ENCODE data around the gene KIR3DL3. TPM values are rescaled to one million over a fixed set of nuclear protein-coding genes. Genes with fewer than 3 reads are reported as not detected.
"Not testable (repeated sequence)": the region's sequence is repeated elsewhere in the genome, so short reads cannot be mapped to it uniquely, and the experiment has no call there.

Gene KIR3DL3
- total RNA-seq, 1 donor = not detected

DNA sequence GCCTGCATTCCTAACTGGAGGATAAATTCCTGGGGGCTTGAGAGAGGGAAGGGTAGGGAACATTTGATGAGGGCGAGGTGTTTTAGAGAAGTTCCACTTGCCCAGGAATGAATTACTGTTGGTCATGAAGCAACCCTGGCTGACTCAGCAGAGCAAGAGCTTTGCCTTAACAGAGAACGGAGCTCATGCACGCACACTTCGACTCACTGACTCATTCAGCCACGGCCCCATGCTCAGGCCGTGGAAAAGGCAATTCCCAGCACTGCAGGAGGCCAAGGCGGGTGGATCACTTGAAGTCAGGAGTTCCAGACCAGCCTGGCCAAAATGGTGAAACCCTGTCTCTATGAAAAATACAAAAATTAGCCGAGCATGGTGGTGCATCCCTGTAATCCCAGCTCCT is 40.0 kb downstream of the KIR3DL3 start:
- H4K20me1 ChIP-seq (ENCODE audit: insufficient read depth, low read length); DNase-seq (ENCODE audit: insufficient read length, low spot score, missing footprints); H3K9me3 ChIP-seq (ENCODE audit: low read depth, low read length); H3K4me3 ChIP-seq (ENCODE audit: insufficient read depth, low read length); H3K27ac ChIP-seq (ENCODE audit: low read depth, low read length); H3K79me2 ChIP-seq (ENCODE audit: insufficient read depth, low read length); H2AFZ ChIP-seq (ENCODE audit: low read length); H3K4me1 ChIP-seq (ENCODE audit: insufficient read depth, low read length); H3K4me2 ChIP-seq (ENCODE audit: insufficient read depth, low read length); H3K36me3 ChIP-seq (ENCODE audit: insufficient read depth, low read length); H3K27me3 ChIP-seq (ENCODE audit: insufficient read depth, low read length): not testable (repeated sequence)

DNA sequence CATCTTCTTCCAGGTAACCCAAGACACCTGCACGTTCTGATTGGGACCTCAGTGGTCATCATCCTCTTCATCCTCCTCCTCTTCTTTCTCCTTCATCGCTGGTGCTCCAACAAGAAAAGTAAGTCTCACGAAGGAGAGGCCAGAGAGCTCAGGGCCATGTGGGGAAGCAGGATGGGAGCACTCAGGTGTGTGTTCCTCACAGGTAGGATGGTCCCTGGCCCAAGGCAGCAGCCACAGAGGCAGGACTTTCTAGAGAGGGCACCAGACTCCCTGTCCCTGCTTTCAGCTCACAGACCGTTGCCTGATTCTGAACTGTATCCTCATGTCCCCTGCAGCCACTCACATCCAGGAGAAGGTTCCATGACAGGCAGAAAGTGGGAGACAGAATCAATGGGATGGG is 42.2 kb downstream of the KIR3DL3 start:
- not testable (repeated sequence) for DNase-seq (ENCODE audit: insufficient read length, low spot score, missing footprints); H3K4me1 ChIP-seq (ENCODE audit: insufficient read depth, low read length); H2AFZ ChIP-seq (ENCODE audit: low read length); H3K4me3 ChIP-seq (ENCODE audit: insufficient read depth, low read length); H3K27ac ChIP-seq (ENCODE audit: low read depth, low read length); H3K36me3 ChIP-seq (ENCODE audit: insufficient read depth, low read length); H3K27me3 ChIP-seq (ENCODE audit: insufficient read depth, low read length); H3K79me2 ChIP-seq (ENCODE audit: insufficient read depth, low read length); H4K20me1 ChIP-seq (ENCODE audit: insufficient read depth, low read length); H3K4me2 ChIP-seq (ENCODE audit: insufficient read depth, low read length); H3K9me3 ChIP-seq (ENCODE audit: low read depth, low read length)

DNA sequence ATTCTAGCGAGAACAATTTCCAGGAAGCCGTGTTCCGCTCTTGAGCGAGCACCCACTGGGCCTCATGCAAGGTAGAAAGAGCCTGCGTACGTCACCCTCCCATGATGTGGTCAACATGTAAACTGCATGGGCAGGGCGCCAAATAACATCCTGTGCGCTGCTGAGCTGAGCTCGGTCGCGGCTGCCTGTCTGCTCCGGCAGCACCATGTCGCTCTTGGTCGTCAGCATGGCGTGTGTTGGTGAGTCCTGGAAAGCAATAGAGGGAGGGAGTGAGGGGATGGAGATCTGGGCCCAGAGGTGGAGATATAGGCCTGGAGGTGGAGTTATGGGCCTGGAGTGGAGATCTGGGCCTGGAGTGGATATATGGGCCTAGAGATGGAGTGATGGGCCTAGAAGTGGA is 45.4 kb downstream of the KIR3DL3 start, which contains the start of gene KIR2DL1:
TSS of gene KIR2DL1 (plus strand) at position 148 of the 400 bp plus-strand sequence. CDS start at position 206, 58 bp downstream.
- not testable (repeated sequence) for H3K9me3 ChIP-seq (ENCODE audit: low read depth, low read length); DNase-seq (ENCODE audit: insufficient read length, low spot score, missing footprints); H3K27me3 ChIP-seq (ENCODE audit: insufficient read depth, low read length); H3K4me3 ChIP-seq (ENCODE audit: insufficient read depth, low read length); H3K4me2 ChIP-seq (ENCODE audit: insufficient read depth, low read length); H3K36me3 ChIP-seq (ENCODE audit: insufficient read depth, low read length); H3K79me2 ChIP-seq (ENCODE audit: insufficient read depth, low read length); H3K4me1 ChIP-seq (ENCODE audit: insufficient read depth, low read length); H4K20me1 ChIP-seq (ENCODE audit: insufficient read depth, low read length); H2AFZ ChIP-seq (ENCODE audit: low read length); H3K27ac ChIP-seq (ENCODE audit: low read depth, low read length)

DNA sequence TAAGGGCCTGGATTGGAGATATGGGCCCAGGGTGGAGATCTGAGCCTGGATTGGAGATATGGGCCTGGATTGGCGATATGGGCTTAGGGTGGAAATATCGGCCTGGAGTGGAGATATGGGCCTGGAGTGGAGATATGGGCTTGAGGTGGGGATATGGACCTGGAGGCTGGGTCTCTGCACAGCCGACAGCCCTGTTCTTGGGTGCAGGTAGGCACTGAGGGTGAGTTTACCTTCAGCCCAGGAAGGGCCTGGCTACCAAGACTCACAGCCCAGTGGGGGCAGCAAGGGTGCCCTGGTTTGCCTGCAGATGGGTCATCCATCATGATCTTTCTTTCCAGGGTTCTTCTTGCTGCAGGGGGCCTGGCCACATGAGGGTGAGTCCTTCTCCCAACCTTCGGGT is 46.3 kb downstream of the KIR3DL3 start:
- H4K20me1 ChIP-seq (ENCODE audit: insufficient read depth, low read length); DNase-seq (ENCODE audit: insufficient read length, low spot score, missing footprints); H3K4me2 ChIP-seq (ENCODE audit: insufficient read depth, low read length); H3K79me2 ChIP-seq (ENCODE audit: insufficient read depth, low read length); H3K36me3 ChIP-seq (ENCODE audit: insufficient read depth, low read length); H3K9me3 ChIP-seq (ENCODE audit: low read depth, low read length); H3K27me3 ChIP-seq (ENCODE audit: insufficient read depth, low read length); H3K4me1 ChIP-seq (ENCODE audit: insufficient read depth, low read length); H2AFZ ChIP-seq (ENCODE audit: low read length); H3K27ac ChIP-seq (ENCODE audit: low read depth, low read length); H3K4me3 ChIP-seq (ENCODE audit: insufficient read depth, low read length): not testable (repeated sequence)

DNA sequence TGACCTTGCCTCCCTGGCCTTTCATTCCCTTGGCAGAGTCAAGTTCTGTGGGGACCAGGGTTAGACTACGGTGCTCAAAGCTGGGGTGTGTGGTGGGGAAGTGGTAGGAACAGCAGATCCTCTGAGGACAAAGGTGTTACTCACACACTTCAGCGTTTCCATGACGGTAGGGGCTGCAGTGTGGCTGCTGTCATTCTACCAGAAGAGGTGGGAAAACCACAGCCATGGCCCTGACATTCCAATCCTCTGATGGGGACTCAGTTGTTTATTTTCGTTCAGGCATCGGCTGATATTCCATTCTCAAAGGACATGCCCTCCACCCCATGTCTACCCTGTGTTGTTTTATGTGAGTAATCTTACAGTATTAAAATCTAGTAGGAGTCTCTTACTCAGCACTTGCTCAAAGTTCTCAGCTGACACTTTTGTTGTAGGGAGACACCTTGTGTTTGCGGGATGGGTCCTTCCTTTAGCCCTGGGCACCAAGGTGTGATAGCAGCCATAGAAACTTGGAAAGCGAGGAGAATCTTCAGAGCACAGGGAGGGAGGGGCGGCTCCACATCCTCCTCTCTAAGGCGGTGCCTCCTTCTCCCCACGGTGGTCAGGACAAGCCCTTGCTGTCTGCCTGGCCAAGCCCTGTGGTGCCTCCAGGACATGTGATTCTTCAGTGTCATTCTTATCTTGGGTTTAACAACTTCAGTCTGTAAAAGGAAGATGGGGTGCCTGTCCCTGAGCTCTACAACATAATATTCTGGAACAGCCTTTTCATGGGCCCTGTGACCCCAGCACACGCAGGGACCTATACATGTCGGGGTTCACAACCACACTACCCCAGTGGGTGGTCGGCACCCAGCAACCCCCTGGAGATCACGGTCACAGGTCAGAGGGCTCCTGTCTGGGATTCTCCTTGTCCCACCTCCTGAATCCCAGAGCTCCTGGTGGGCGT is 47.0 kb downstream of the KIR3DL3 start:
- H3K9me3 ChIP-seq (ENCODE audit: low read depth, low read length); H3K4me3 ChIP-seq (ENCODE audit: insufficient read depth, low read length); H2AFZ ChIP-seq (ENCODE audit: low read length); H4K20me1 ChIP-seq (ENCODE audit: insufficient read depth, low read length); H3K27ac ChIP-seq (ENCODE audit: low read depth, low read length); H3K27me3 ChIP-seq (ENCODE audit: insufficient read depth, low read length); H3K4me1 ChIP-seq (ENCODE audit: insufficient read depth, low read length); H3K36me3 ChIP-seq (ENCODE audit: insufficient read depth, low read length); H3K4me2 ChIP-seq (ENCODE audit: insufficient read depth, low read length); H3K79me2 ChIP-seq (ENCODE audit: insufficient read depth, low read length): not testable (repeated sequence)
- peak; percentile 27 for DNase-seq (ENCODE audit: insufficient read length, low spot score, missing footprints)

DNA sequence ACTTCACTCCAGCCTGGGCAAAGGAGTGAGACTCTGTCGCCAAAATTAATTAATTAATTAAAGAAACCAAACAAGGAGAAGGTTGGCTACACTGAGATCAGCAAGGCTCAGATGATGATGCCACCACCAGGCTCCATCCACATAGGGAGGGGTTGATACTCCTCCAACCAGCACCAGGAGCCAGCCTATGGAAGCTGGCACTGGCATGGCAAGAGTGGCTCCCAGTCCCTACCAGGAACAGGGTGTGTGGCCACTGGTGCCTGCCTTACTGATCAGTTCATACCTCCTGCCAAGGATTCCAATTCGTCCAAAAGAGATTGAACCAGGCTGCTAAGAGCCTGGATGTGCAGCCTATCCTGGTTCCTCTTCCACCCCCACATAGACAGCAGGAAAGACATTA is 48.4 kb downstream of the KIR3DL3 start:
- H3K9me3 ChIP-seq (ENCODE audit: low read depth, low read length); H3K4me1 ChIP-seq (ENCODE audit: insufficient read depth, low read length); H3K4me2 ChIP-seq (ENCODE audit: insufficient read depth, low read length); H3K36me3 ChIP-seq (ENCODE audit: insufficient read depth, low read length); H4K20me1 ChIP-seq (ENCODE audit: insufficient read depth, low read length); DNase-seq (ENCODE audit: insufficient read length, low spot score, missing footprints); H2AFZ ChIP-seq (ENCODE audit: low read length); H3K27me3 ChIP-seq (ENCODE audit: insufficient read depth, low read length); H3K27ac ChIP-seq (ENCODE audit: low read depth, low read length); H3K79me2 ChIP-seq (ENCODE audit: insufficient read depth, low read length); H3K4me3 ChIP-seq (ENCODE audit: insufficient read depth, low read length): not testable (repeated sequence)

DNA sequence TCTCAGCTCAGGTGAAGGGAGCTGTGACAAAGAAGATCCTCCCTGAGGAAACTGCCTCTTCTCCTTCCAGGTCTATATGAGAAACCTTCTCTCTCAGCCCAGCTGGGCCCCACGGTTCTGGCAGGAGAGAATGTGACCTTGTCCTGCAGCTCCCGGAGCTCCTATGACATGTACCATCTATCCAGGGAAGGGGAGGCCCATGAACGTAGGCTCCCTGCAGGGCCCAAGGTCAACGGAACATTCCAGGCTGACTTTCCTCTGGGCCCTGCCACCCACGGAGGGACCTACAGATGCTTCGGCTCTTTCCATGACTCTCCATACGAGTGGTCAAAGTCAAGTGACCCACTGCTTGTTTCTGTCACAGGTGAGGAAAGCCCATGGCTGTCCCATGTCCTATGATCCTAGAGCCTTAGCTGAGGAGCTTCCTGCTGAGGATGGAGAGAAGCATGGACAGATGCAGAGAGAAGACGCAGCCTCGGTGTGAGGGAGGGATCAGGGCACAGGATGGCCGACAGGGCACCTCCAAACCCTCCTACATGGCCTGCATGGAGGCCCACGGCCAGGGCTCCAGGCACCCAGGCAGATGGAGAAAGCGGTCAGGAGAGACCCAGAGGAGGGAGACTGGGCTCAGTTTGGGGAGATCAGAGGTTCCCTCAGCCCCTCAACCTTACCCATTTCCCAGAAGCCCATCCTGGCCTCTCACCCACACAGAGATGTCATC is 51.0 kb downstream of the KIR3DL3 start:
- not testable (repeated sequence) for H3K27ac ChIP-seq (ENCODE audit: low read depth, low read length); DNase-seq (ENCODE audit: insufficient read length, low spot score, missing footprints); H4K20me1 ChIP-seq (ENCODE audit: insufficient read depth, low read length); H3K79me2 ChIP-seq (ENCODE audit: insufficient read depth, low read length); H3K4me1 ChIP-seq (ENCODE audit: insufficient read depth, low read length); H3K9me3 ChIP-seq (ENCODE audit: low read depth, low read length); H3K4me3 ChIP-seq (ENCODE audit: insufficient read depth, low read length); H3K4me2 ChIP-seq (ENCODE audit: insufficient read depth, low read length); H3K27me3 ChIP-seq (ENCODE audit: insufficient read depth, low read length); H2AFZ ChIP-seq (ENCODE audit: low read length); H3K36me3 ChIP-seq (ENCODE audit: insufficient read depth, low read length)

DNA sequence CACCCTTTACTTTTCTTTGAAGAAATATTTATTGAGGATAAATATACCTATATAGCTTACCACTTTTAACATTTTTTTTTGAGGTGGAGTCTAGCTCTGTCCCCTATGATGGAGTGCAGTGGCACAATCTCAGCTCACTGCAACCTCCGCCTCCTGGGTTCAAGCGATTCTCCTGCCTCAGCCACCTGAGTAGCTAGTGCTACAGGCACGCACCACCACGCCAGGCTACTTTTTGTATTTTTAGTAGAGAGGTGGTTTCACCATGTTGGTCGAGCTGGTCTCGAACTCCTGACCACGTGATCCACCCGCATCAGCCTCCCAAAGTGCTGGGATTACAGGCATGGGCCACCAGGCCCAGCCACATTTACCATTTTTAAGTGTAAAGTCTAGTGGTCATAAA is 51.6 kb downstream of the KIR3DL3 start:
- not testable (repeated sequence) for H3K4me1 ChIP-seq (ENCODE audit: insufficient read depth, low read length); H3K79me2 ChIP-seq (ENCODE audit: insufficient read depth, low read length); H2AFZ ChIP-seq (ENCODE audit: low read length); H4K20me1 ChIP-seq (ENCODE audit: insufficient read depth, low read length); H3K36me3 ChIP-seq (ENCODE audit: insufficient read depth, low read length); H3K27ac ChIP-seq (ENCODE audit: low read depth, low read length); DNase-seq (ENCODE audit: insufficient read length, low spot score, missing footprints); H3K4me2 ChIP-seq (ENCODE audit: insufficient read depth, low read length); H3K4me3 ChIP-seq (ENCODE audit: insufficient read depth, low read length); H3K9me3 ChIP-seq (ENCODE audit: low read depth, low read length); H3K27me3 ChIP-seq (ENCODE audit: insufficient read depth, low read length)

DNA sequence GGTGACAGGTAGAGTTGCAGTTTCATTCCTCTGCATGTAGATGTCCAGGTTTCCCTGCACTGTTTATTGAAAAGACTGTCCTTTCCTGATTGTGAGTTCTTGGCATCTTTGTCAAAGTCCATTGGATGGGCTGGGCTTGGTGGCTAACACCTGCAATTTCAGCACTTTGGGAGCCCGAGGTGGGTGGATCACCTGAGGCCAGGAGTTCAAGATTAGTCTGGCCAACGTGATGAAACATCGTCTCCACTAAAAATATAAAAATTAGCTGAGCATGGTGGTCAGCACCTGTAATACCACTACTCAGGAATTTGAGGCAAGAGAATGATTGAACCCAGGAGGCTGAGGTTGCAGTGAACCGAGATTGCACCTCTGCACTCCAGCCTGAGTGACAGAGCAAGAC is 53.6 kb downstream of the KIR3DL3 start:
- not testable (repeated sequence) for H3K9me3 ChIP-seq (ENCODE audit: low read depth, low read length); H2AFZ ChIP-seq (ENCODE audit: low read length); H3K4me1 ChIP-seq (ENCODE audit: insufficient read depth, low read length); H3K27ac ChIP-seq (ENCODE audit: low read depth, low read length); H3K79me2 ChIP-seq (ENCODE audit: insufficient read depth, low read length); H3K36me3 ChIP-seq (ENCODE audit: insufficient read depth, low read length); H4K20me1 ChIP-seq (ENCODE audit: insufficient read depth, low read length); H3K4me2 ChIP-seq (ENCODE audit: insufficient read depth, low read length); H3K4me3 ChIP-seq (ENCODE audit: insufficient read depth, low read length); H3K27me3 ChIP-seq (ENCODE audit: insufficient read depth, low read length); DNase-seq (ENCODE audit: insufficient read length, low spot score, missing footprints)

Measured in osteoblast (primary cell).